NCI-H524 (cell line): ENCODE data around the gene VMP1.
A peak's percentile ranks its signal among the peaks of the same experiment; 100 is the strongest.
"Not testable (repeated sequence)": the region's sequence is repeated elsewhere in the genome, so short reads cannot be mapped to it uniquely, and the experiment has no call there.

Experiments
- DNase-seq, 2 experiments: peaks; one replicate each; lab custom pipeline; 2025; lab: John Stamatoyannopoulos, UW

The VMP1 gene

GRCh38 chr17:59841091-59841881 is 133.8 kb downstream of the VMP1 start:
- not testable (repeated sequence) for DNase-seq

GRCh38 chr17:59841882-59842263 is 134.4 kb downstream of the VMP1 start:
- DNase-seq: not testable (repeated sequence)

GRCh38 chr17:59842901-59843652 is 135.6 kb downstream of the VMP1 start:
- no peak for DNase-seq

GRCh38 chr17:59844884-59845594 is 137.6 kb downstream of the VMP1 start:
- peak in 1 of 2 experiments; percentile 32 for DNase-seq

- peak; percentile 97 to 100 for DNase-seq
Measured at GRCh38 chr17:59845595-59846393, 138.3 kb downstream of the VMP1 start.

GRCh38 chr17:59846394-59847165 is 139.1 kb downstream of the VMP1 start:
- DNase-seq: peak in 1 of 2 experiments; percentile 55

- no peak for DNase-seq
Measured at GRCh38 chr17:59848385-59848668, 140.9 kb downstream of the VMP1 start.

- DNase-seq: no peak
Measured at GRCh38 chr17:59848778-59849177, 141.3 kb downstream of the VMP1 start.

GRCh38 chr17:59850311-59850710 is 142.9 kb downstream of the VMP1 start:
- DNase-seq: not testable (repeated sequence)

- DNase-seq: no peak
Measured at GRCh38 chr17:59851439-59852375, 144.3 kb downstream of the VMP1 start.

- not testable (repeated sequence) for DNase-seq
Measured at GRCh38 chr17:59852847-59853167, 145.4 kb downstream of the VMP1 start.

- DNase-seq: peak in 1 of 2 experiments; percentile 48
Measured at GRCh38 chr17:59853168-59853918, 145.9 kb downstream of the VMP1 start.

- DNase-seq: not testable (repeated sequence)
Measured at GRCh38 chr17:59853919-59854729, 146.7 kb downstream of the VMP1 start.

- DNase-seq: no peak
Measured at GRCh38 chr17:59856859-59857794, 149.7 kb downstream of the VMP1 start.

- no peak for DNase-seq
Measured at GRCh38 chr17:59858167-59858816, 150.8 kb downstream of the VMP1 start.

- no peak for DNase-seq
Measured at GRCh38 chr17:59858932-59859331, 151.5 kb downstream of the VMP1 start.
